ENCODE data around the gene MOB1A.
A peak's percentile ranks its signal among the peaks of the same experiment; 100 is the strongest.
"Not testable (repeated sequence)": the region's sequence is repeated elsewhere in the genome, so short reads cannot be mapped to it uniquely, and the experiment has no call there.

The MOB1A gene

DNA sequence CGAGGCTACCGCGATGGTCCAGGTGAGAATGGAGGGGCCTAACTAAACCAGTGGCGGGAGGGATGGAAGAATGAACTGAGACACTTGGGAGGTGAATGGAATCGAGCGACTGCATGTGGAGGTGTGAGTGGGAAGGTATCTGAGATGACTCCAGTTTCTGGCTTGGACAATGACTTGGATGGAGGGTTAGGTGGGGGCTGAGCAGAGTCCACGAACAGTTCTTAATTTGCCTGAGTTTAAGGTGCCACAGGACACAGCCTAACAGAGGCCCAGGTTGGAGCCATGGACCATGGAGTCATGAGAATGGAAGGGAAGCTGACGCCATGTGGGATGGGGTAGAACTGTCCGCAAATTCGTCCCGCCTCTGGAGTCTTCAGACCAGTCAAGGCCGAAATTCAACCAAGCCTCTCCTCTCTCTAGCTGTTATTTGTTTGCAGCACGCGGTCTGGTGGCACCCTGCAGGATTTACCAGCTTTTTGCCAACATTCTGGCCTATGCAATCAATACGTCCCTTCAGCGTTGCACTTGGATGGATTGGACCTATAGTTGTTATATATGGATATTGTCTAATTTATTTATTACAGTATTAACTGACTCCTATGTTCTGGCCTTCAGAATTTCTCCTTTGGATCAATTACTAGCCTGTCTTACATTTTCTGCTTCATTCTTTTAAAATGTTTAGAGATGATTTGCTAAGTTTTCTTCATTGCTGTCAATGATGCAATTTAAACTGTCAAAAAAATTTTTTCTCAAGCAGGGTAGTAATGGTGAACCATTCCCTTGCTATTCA is 30.0 kb downstream of the MOB1A start:
- no peak for DNase-seq (ENCODE audit: low read depth)

DNA sequence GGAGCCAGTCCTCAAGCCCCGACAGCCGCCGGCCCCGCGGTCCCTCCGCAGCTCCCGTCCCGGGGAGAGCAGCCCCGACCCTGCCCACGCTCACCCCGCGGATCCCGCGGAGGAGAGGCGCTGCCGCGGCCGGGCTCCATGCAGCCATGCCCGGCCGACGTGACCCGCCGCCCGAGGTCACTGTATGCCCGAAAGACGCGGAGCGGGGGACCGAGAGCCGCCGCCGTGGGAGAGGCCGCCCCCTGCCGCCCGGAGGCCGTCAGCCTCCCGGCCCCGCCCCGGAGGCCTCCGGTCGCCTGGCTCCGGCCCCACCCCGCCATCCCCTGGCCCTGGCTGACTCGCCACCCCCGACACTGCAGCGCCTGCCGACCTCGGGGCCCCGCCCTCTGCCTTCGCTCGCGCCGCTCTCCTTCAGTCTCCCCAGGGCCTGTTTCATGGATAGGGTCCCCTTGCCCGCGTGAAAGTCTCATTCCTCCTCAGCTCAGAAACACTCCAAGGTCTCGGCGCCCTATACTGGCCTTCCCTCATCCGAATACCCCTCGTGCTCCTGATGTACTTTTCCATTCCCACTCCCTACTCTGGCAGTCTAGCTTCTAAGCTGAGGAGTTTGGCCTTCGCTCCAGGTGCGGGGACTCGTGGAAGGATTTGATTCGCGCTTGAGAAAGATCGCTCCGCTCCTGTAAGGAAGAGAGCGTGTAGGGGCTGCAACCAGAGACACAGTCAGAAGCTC is 30.8 kb downstream of the MOB1A start, which contains the start of gene BOLA3:
TSS of gene BOLA3 (minus strand) at position 186 of the 730 bp plus-strand sequence. CDS start at position 148, 38 bp downstream.
- DNase-seq (ENCODE audit: low read depth) = peak; percentile 73

DNA sequence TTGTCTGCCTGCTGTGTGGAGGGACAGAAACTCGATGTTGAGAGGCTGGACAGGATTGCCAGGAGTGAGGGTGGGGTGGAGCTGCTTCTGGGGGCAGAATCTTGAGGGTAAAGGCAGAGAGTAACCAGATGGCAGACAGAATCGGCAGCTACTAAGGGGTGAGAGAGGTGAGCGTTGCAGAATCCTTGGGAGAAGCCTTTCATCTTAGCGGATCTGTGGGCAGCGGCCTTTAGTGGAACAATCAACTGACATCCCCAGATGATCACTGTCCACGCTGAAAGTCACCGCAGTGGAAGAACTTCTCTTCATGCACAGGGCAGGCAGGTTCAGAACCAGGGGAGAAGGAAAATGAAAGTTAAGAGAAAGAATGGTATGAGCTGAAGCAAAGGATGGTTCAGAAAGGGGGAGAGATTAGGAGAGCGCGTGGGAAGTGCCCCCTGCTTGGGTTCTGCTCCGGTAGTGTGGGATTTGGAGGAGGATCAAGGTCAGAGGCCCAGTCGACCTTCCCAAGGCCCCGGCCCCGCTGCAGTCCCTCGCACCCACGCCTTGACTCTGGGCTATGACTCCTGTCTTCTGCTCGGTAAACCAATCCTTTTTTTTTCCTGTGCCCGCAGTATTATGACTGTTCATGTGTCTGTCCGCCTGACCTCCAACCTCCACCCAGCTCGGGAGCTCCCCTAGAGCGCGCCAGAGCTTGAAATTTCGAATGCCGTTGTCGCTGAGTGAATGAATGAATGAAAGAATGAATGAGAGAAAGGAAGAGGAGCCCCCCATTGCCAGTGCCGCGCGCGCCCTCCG is 31.6 kb downstream of the MOB1A start:
- no peak for DNase-seq (ENCODE audit: low read depth)

DNA sequence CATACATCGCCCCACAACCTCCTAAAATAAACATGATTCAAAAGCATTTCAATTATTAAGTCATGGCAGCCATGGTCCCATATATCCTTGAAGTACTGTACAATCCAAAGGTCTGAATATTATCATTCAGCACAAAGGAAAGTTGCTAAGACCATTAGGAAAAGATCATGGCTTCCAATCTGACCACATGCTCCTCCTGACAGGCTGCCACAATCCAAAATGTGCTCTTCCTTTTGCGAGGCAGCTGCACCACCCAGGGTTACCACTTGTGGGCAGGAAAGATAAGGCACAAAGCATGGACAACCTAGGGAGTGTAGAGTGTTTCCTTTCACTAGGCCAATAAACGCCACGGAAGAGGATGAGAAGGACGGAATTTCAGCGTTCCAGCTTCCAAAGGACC is 36.3 kb downstream of the MOB1A start:
- no peak for DNase-seq (ENCODE audit: low read depth)

DNA sequence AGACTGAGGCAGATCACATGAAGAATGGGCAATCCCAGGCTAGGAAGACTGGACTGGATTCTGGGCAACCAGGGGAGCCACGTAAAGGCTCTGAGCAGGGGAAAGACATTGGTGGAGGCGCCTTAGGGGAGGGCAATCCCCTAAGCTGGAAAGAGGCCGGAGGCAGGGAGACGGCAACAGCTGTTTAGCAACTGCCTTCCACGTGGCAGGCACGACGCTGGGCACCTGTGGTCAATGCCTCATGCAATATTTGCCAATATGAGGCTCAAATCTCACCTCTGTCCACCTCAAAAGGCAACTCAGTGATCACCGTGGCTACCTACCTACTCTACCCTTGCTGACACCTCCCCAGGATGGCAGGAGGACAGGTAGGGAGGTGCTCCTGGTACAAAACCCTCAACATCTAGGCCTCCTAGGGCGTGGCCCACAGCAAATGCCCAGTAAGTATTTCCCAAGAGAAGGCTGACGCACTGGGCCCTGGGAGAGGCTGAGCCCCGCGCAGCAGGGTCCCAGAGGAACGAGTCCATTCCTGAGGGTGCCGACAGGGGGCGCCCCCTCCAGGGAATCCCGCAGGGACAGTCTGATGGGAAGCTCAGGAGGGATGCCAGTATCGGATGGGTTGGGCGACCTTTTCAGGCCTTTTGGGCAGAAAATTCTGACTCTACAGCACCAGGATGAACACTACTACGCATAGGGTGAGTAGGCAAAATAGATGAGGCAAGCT is 39.9 kb downstream of the MOB1A start:
- DNase-seq (ENCODE audit: low read depth) = no peak

DNA sequence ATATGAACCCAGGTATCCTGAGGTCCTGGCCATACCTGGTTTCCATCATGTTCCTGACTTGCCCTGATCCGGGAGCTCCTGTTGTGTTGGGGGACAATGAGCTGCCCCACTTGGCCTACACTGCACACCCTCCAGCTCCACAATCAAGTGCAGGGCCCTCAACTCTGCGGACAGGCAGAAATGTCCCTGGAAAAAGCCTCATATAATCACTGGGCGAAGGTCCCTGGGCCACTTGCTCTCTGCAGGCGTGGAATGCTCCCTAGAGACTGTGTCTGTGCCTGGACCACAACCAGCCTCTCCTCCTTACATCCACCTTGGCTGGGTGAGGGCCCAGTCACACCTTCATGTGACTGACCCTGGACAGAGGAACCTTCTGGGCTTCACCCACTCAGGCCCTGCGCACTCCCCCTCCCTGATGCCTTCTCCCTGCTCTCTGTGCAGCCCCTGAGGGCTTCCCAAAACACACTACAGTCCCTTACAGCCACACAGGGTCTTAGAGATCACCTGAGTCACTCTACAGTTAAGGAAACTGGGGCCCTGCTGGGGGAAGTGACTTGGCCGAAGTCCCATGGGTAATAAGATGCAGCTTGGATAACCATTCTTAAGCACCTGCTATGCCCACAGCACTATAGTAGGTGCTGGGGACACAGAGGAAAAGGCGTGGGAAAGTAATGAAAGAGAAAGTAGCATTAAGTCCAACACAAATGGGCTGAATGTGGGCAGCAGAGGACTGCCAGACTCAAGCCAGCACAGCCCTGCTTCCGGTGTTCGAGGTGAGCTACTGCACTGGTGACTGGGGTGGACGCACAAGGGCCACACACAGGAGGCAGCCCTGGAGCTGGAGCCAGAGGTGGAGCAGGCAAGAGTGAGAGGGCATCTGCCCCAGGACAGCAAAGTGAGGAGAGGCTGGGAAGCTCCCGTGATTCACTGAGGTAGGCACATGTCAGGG is 40.8 kb downstream of the MOB1A start:
- no peak for DNase-seq (ENCODE audit: low read depth)

DNA sequence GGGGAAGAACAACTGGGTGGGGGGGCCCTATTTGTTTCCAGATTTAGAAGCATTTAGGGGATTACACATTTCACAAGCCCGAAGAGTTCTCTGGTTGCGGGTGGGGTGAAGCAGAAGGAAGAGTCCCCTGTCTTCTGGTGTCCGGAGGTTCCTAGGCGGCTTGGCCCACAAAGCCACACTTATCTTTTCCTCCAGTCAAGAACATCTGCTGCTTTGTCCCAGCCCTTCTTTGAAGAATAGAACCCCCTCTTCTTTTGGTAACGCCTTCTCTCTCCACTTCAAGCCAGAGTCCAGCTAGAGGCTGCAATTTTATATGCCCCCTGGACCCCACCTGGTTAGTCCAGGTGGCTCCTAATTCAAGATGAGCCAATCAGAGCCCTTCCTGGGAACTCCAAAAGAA is 46.8 kb downstream of the MOB1A start:
- DNase-seq (ENCODE audit: low read depth) = no peak

DNA sequence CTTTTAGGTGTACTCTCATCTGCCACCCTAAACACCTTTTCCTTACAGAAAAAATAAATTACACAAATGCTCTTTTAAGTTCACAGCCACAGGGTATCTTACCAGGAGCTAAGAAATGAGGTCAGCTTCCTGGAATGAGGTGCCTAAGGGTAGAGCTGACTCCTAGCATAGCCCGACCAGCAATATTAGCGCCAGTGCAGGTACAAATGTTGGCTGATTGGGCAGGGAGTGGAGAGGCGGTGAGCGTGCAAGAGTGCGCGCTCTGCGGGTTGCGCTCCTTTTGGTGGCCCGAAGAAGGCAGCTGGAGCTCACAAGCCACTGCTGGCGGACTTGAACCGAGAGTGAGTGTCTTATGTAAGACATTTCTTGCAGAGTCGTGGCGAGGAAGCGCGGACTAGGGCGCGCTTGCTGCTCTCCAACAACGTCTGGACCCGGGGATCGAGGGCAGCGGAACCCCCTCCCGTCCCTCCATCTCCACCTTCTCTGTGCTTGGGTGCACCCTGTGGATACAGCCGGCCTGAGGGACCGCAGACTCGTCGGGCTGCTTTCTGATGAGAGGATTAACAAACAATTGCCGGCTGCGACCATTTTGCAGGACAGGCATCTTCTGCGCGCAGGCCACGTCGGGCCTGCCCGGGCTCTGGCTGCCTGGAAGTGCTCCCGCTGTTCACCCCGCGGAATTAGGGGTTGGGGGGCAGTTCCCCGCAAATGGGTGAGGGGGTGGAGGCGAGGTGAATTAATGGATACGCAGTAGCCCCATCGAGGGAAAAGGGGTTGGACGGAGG is 48.3 kb downstream of the MOB1A start:
- DNase-seq (ENCODE audit: low read depth) = no peak

DNA sequence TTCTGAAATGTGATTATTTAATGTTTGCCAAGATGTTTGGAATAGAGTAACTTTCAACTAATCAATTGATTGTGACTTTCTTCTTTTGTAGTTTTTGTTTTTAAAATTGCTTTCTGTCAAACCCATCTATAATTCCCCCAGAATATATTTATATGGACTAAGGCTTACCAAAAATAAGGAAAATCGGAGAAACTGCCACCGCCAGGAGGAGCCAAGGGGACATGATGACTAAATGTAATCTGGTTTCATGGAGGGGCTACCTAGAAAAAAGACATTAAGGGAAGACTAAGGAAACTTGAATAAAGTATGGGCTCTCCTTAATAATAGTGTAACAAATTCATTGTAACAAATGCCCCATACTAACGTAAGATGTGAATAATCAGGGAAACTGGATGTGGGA is 50.5 kb downstream of the MOB1A start:
- DNase-seq (ENCODE audit: low read depth) = no peak

DNA sequence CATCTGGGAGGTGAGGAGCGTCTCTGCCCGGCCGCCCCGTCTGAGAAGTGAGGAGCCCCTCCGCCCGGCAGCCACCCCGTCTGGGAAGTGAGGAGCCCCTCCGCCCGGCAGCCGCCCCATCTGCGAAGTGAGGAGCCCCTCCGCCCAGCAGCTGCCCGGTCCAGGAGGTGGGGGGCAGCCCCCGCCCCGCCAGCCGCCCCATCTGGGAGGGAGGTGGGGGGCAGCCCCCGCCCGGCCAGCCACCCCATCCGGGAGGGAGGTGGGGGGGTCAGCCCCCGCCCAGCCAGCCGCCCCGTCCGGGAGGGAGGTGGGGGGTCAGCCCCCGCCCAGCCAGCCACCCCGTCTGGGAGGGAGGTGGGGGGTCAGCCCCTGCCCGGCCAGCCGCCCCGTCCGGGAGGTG is 54.7 kb downstream of the MOB1A start:
- DNase-seq (ENCODE audit: low read depth) = not testable (repeated sequence)

DNA sequence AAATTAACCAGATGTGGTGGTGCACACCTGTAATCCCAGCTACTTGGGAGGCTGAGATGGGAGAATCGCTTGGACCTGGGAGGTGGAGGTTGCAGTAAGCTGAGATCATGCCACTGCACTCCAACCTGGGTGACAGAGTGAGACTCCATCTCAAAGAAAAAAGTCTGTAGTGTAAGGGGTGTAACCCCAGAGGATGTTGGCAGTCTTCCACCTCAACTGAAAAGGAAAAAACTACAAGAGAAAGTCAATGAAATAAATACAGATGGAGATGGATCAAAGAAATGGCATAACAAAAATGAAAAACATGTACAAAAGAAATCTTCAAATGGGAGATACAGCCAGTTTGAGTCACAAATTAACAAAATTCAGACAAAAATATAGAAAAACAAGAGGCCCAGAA is 56.8 kb downstream of the MOB1A start:
- DNase-seq (ENCODE audit: low read depth) = not testable (repeated sequence)

DNA sequence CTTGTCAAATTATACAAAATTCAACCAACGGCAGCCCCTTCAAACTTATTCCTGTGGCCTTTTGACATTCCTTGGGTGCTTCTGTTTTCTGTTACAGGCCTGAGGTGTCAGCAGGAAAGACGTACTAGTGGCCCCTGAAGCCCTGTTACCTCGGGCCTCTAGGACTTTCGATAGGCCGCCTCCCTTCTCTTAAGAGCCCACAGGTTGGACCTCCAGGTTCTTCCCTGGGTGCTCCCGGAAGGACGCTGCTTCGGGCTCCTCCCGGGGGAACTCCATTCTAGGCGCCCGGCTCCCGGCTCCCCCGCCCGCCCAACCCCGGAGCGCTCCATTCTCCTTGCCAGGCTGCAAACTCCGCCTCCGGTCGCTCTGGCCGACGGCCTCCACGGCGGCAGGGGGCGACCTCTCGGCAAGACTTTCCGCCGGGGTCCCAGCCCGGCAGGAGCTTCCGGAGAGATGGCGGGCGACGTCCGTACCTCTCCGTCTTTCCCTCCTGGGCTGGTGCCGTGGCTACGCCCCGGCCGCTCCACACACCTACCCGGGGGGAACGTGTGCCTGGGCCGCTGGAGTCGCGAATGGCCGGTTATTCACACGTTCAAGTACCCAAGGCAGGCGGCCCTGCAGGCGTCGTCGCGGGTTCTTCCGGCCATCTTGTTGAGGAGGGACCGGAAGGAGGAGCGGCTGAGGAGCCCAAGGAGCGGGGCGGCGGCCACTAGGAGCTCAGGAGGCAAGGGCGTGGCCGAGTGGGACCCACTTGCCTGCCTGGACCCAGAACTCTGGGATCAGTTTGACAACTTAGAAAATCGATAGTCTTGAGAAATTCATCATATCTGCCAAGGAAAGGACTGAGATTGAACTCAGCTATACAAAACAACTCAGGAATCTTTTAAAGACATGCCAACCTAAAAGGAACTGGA is 58.5 kb downstream of the MOB1A start:
- peak; percentile 77 for DNase-seq (ENCODE audit: low read depth)

DNA sequence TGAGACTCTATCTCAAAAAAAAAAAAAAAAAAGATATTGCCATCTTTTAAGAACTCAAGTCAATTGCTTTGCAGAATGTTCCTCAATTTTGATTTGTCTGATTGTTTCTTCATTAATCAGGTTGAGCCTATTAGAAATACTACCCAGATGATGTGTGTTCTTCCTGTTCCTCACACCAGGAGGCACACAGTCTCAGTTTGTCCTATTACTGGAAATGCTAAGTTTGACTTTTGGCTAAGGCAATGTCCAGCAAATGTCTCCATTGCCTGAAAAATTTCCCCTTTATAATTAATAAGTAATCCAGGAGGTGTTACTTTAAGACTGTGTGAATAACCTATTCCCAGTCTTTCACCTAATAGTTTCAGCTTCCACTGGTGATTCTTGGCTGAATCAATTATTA is 59.3 kb downstream of the MOB1A start:
- DNase-seq (ENCODE audit: low read depth) = no peak

DNA sequence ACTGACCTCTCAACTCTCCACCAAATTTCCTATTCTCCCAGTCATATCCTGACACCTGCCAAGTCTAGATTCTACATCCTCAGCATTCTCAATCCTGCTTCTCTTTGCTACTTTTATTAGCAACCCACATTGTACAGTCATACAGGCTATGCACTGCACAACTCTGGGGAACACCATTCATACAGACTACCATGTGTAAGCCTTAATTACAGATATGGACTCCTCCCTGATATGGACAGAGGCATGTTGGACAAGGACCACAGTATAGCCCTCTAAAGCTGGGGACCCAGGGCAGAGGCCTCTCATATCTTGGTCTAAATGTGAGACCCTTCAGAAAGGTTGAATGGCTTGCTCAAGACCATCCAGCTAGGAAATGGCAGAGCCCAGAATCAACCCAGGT is 67.3 kb downstream of the MOB1A start:
- no peak for DNase-seq (ENCODE audit: low read depth)

DNA sequence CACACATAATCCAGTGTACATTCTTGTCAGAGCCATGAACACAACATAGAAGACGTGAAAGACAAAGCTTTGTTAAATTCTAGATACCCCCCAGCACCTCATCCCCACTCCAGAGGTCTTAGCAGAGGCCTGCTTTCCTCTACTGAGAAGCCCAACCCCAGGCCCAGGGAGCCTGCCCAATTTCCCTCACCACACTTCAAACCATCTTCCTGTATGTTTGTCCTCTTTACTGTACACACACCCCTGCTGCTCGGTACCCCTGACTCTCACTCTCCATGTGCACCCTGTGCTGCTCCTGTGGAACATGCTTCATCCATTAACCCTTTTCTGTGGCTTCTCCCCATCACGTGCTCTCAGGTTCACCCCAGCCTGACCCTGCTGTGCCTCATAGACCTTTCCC is 68.1 kb downstream of the MOB1A start:
- no peak for DNase-seq (ENCODE audit: low read depth)

DNA sequence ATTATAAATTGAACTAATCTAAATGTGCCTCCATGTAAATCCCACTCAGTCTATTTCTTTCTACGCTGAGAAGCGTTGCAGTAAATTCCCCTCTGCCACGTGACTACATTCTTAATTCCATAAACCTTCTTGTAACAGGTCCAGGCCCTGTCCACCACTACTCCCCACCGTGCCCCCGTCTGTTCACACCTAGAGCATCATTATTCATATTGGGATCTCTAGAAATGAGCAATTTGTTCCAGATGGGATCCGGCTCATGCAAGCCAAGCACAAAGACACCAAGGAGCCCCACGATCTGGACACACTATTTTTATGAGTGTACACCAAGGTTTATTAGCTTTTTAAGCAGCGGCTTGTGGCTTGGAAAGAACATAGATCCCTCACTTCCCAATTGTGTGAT is 69.1 kb downstream of the MOB1A start:
- no peak for DNase-seq (ENCODE audit: low read depth)

DNA sequence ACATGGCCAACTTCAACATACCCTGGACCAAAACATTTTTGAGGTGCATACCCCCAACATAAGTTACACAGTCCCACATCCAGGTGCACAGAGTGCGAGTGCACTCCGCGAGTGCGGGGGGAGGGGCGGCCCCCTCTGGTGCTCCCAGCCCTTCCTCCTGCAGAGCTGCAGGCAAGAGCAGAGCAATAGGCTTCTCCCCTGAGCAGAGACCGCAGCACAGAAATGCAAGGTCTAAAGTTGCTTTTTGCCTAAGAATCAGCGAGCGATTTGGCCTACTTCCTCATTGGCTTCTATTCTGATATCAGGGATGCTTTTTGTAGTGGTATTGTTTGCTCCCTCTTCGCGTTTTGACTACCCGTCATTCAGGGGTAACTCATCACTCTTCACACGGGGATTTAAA is 71.6 kb downstream of the MOB1A start:
- DNase-seq (ENCODE audit: low read depth) = no peak

DNA sequence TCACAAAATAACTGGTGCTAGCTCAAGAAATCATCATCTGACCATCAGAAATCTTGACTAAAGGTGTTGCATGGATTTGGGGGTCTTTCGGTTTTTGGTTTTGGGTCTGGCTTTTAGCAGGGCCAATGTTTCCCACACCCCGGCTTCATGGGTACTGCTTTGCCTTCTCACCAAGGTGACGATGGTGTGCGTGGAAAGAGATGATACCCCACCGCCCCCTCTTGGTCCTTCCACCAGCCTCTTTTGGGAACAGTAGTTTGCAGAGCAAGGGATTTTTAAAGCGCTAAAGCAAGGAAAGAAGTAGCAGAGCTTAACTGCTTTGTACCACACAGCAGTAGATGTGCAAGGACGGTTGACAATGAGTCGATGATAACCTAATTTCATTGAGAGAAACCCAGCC is 73.3 kb downstream of the MOB1A start:
- no peak for DNase-seq (ENCODE audit: low read depth)

DNA sequence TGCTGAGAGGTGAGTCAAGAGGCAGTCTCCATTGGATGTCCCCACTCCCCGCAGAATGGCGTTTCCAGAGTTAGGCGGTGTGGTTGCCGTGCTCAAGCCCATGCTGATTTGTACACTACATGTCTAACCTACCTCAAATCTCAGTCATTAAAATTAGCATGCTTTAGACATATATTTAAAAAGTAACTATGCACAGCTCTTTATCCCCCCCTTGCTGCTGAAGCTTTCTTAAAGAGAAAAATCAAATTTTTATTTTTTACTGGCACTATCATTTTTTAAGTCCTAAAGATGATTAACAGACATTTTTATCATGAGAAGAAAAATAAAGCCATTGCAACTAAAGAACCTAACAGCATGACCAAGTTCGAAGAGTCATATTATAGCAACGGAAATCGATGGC is 73.8 kb downstream of the MOB1A start:
- DNase-seq (ENCODE audit: low read depth) = no peak
